Non-pigmented ciliary epithelial cell (primary cell): Measurements from ENCODE around the gene SMAD1.
A peak's percentile ranks its signal among the peaks of the same experiment; 100 is the strongest.
"Not testable (repeated sequence)": the region's sequence is repeated elsewhere in the genome, so short reads cannot be mapped to it uniquely, and the experiment has no call there.

Source experiments
- DNase-seq: peaks from one replicate; pipeline ENCODE4 v3.0.0-alpha.2; 2010; ENCODE audit warnings: low read depth

SMAD1 gene

GRCh38 chr4:145528601-145529000 lies 46.9 kb downstream of the SMAD1 start:
- no peak for DNase-seq

DNA sequence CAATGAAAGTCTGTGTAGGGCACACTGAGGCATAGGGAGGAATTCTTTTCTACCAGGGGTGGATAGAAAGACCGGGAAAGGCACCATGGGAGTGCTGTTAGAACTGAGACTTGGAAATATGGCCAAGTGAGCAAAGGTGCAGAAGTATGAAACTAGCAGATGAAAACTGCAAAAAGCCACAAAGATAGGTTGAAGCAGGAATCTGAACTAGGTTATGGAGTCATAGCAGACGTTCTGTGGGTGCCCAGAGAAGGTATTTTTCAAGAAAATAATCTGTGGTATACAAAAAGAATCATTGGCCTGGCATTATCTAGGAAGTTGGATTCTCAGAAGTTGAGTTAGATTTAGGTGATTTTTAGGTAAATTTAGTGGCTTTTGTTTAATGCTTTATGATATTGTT lies 48.5 kb downstream of the SMAD1 start:
- DNase-seq, result no peak

DNA sequence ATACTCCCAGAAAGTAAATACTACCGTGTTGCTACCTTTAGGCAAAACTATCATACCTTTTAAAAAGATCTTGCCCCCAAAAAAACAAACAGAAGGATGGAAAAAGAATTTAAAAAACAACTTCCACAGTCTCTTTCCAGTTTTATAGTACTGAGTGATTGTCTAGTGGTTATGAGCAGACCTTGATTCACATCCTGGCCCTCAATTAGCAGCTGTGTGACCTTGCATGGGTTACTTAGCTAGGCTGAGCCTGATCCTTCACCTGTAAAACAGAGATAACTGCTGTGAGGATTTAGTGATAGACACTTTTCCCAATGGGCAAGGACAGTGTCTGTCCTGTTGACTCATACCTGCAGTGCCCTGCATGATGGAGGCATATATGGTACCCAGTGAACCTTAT lies 49.0 kb downstream of the SMAD1 start:
- no peak for DNase-seq

DNA sequence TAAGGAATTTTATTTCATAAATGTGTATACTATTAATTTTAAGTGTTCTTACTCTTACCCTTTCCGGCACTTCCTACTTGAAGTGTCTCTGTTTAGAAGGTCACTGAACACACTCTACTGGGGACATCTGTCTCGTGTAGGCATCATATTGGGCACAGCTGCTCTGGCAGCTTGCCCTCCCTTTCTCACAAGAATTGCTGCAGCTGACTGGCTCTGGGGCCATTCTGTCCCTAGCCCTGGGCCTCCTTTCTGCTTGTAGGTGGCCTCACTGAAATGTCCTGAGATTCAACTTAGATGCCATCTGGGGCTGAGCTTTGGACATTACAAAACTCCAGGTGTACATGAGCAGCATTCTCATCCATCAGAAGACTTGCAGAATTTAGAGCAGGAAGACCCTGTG lies 49.6 kb downstream of the SMAD1 start:
- DNase-seq, result no peak

GRCh38 chr4:145531859-145532258 lies 50.2 kb downstream of the SMAD1 start:
- DNase-seq, result no peak

DNA sequence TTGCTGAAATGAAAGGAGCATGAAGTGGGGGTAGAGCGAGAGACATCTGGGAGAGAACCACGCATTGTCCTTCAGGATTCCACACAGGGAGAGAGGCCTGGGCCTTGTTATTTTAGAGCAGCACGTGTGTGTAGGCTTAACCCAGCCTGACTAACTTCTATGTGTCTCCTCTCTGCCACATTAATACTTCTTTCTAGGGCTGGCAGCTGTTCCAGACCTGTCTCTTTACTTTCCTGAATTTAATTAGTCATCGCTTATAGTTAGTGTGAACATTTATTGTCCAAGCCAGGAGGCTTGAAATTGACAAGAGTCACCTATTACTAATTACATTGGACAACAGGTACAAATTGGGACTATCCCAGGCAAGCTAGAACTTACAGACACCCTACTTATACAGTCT lies 51.3 kb downstream of the SMAD1 start:
- no peak for DNase-seq

DNA sequence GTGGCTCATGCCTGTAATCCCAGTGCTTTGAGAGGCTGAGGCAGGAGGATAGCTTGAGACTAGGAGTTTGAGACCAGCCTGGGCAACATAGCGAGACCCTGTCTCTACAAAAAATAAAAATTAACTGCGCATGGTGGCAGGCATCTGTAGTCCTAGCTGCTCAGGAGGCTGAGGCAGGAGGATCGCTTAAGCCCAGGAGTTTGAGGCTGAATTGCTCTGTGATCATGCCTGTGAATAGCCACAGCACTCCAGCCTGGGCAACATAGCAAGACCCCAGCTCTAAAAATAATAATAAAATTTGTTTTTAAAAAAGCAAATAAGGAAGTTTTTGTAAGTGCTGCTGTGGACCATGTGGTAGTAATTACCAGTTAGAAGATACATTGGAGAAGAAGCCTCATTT lies 51.8 kb downstream of the SMAD1 start:
- not testable (repeated sequence) for DNase-seq

- no peak for DNase-seq
Measured at GRCh38 chr4:145533961-145534360, 52.3 kb downstream of the SMAD1 start.

GRCh38 chr4:145535202-145535601 lies 53.5 kb downstream of the SMAD1 start:
- DNase-seq, result no peak

DNA sequence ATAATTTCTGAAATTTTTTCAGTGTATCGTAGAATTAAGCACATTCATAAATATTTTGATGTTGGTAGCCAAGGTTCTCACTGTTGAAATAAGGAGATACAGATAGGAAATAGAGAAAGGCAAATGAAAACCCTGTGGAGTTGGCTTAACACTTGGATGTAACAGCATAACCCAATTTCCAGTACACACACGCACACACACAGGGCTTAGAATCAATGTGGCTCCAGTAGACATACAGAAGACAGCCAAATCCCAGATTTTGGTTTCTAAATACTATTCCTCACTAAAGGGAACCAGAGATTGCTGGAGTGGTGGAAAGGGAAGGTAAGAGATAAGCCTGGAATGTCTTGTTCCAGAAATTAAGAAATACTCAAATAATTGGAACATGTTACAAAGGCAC lies 54.4 kb downstream of the SMAD1 start:
- no peak for DNase-seq

GRCh38 chr4:145538596-145538995 lies 56.9 kb downstream of the SMAD1 start:
- no peak for DNase-seq

DNA sequence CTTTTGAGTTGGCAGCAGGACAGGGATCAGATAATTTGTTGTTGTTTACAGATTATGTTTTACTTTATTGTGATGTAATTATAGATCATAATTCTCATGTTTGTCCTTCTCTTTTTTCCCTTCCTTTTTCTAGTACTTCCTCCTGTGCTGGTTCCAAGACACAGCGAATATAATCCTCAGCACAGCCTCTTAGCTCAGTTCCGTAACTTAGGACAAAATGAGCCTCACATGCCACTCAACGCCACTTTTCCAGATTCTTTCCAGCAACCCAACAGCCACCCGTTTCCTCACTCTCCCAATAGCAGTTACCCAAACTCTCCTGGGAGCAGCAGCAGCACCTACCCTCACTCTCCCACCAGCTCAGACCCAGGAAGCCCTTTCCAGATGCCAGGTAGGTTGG lies 58.0 kb downstream of the SMAD1 start:
- DNase-seq, result no peak

DNA sequence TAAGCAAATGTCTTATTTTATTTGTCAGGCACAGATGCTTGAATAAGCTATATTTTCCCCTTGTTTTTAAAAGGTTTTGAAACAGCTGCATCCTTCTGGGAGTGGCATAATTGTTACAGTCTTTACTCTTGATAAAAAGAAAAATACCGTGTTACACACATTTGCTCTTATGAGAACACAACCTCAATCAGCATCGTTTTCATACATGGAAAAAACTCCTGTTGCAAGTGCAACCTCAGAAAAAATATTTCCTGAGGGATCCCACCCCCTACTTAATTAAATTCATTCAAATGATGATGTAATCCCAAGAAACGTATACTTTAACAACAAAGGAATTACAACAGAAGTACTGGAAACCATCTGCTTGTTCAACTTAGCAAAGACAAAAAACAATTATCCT lies 58.6 kb downstream of the SMAD1 start:
- no peak for DNase-seq

- DNase-seq, result no peak
Measured at GRCh38 chr4:145541346-145541745, 59.7 kb downstream of the SMAD1 start.

- DNase-seq, result no peak
Measured at GRCh38 chr4:145545031-145545430, 63.4 kb downstream of the SMAD1 start.

DNA sequence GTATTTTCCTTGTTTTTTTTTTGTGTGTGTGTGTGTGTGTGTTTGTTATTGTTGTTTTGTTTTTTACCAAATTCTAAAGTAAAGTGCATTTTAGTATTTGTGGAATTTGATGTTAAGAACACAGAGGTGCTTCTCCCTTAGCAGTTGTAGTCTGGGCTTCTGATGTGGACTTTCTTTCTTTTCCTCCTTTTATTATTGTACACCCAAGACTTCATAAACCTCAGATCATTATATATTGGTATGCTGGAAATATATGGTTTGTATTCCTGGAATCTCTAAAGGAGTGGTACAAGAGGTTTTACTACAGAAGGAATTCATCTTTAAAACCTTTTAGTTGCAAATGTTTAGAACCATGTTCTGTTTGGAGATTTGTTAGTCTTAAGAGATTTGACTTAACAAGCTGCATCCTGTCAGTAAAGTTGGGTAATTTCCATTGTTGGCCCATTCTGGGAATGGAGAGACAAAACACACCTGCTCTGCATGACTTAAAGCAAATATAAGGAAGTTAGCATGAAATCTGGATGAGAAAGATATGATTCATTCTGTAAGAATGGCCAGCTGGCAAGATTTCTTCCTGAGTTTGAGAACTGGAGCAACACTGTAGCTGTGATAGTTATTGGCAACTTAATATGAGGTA lies 64.0 kb downstream of the SMAD1 start:
- DNase-seq, result peak; percentile 93

GRCh38 chr4:145546175-145546915 lies 64.7 kb downstream of the SMAD1 start:
- no peak for DNase-seq

DNA sequence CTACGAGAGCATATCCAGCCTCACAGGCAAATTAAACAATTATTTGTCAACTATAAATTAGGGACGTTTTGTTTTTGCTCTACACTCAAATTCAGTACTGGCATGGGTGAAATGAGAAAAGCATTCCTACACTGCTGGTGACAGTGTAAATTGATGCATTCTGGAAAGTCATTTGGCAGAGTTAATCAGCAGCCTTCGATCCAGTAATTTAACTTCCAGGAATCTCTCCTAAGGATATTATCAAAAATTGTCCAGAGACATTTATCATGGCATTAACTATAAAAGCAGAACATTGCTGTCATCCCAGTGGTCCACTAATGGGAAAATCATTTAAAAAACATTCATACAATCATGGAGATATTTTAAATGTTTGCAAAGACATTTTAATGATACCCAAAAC lies 70.0 kb downstream of the SMAD1 start:
- DNase-seq, result no peak

- DNase-seq, result no peak
Measured at GRCh38 chr4:145552181-145552822, 70.6 kb downstream of the SMAD1 start.

- no peak for DNase-seq
Measured at GRCh38 chr4:145553375-145553774, 71.7 kb downstream of the SMAD1 start.

DNA sequence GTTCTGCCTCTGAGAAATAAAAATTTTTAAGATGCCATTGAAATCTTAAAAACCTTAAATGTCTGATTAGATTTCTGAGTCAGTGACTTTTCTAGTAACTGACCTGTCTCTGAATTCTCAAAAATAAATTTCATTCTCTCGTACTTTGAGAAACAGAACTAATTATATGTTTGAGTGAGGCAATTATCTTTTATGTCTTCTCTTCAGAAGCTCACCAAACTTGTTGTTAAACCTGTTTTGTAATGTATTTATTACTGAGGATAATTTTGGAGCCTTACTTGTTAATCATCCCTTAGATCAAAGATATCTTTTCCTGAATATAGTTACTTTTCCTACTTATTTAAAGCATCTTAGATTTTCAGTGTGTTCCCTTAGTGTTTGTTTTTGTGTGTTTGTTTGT lies 73.0 kb downstream of the SMAD1 start:
- DNase-seq, result no peak

DNA sequence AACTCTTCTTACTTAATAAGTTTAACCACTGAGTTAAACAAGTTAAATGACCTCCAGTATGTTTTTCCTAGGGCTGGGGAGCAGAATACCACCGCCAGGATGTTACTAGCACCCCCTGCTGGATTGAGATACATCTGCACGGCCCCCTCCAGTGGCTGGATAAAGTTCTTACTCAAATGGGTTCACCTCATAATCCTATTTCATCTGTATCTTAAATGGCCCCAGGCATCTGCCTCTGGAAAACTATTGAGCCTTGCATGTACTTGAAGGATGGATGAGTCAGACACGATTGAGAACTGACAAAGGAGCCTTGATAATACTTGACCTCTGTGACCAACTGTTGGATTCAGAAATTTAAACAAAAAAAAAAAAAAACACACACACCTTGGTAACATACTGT lies 76.1 kb downstream of the SMAD1 start:
- no peak for DNase-seq

GRCh38 chr4:145563293-145563985 lies 81.8 kb downstream of the SMAD1 start:
- DNase-seq, result no peak
